Colonic mucosa (tissue), 4 donors: ENCODE measurements around the gene ITGB5. TPM values are rescaled to one million over a fixed set of nuclear protein-coding genes. Genes with fewer than 3 reads are reported as not detected.

Experiments
- DNase-seq: peaks from one replicate; pipeline ENCODE4 v3.0.0-alpha.2; 2020
- H3K27ac ChIP-seq: fragments of 200-600 bp; one replicate; pipeline ENCODE4 v1.8.0; 2021
- H3K27me3 ChIP-seq: fragments of 200-600 bp; one replicate; pipeline ENCODE4 v1.8.0; 2021
- H3K36me3 ChIP-seq: fragments of 200-600 bp; one replicate; pipeline ENCODE4 v1.8.0; 2021
- H3K4me1 ChIP-seq: fragments of 200-600 bp; one replicate; pipeline ENCODE4 v1.8.0; 2021; ENCODE audit warnings: mild to moderate bottlenecking
- H3K4me3 ChIP-seq: fragments of 200-600 bp; one replicate; pipeline ENCODE4 v1.8.0; 2021
- H3K9ac ChIP-seq, 2 donors: one replicate each; pipeline ENCODE4 v1.7.0; 2013; ENCODE audit warnings: control low read depth in 2 of 2, low read depth in 2 of 2, low read length in 2 of 2
- H3K9me3 ChIP-seq: fragments of 200-600 bp; one replicate; pipeline ENCODE4 v1.8.0; 2021
- intact Hi-C: fragments of 100-400 bp; cut with DNase I; formaldehyde crosslinking; loops from one replicate; pipeline ENCODE4 v1.14.1; 2022
- total RNA-seq, 2 donors: library from RNA; stranded (reverse); fragmentation: NEBNext Ultra II Directional in 1 of 2; extraction: Animal tissue kit (Norgen Biotek cat#: 25700) in 1 of 2; gene quantifications; one replicate each; pipeline ENCODE4 v1.2.1, GENCODE V29; 2021
- TF ChIP-seq, protein P1 (sequence below): fragments of 200-600 bp; IDR thresholded peaks from one replicate; pipeline ENCODE4 v1.8.0; 2022; ENCODE audit warnings: antibody characterized with exemption, mild to moderate bottlenecking
- donor health status: healthy.
- donor health status: DM: no; HTN: no; CAD: no.
- donor health status: DM: no; HTN: no; CAD: no.

The ITGB5 gene
- total RNA-seq, 2 donors from 2014 or later, result 74.4 to 74.8 TPM

DNA sequence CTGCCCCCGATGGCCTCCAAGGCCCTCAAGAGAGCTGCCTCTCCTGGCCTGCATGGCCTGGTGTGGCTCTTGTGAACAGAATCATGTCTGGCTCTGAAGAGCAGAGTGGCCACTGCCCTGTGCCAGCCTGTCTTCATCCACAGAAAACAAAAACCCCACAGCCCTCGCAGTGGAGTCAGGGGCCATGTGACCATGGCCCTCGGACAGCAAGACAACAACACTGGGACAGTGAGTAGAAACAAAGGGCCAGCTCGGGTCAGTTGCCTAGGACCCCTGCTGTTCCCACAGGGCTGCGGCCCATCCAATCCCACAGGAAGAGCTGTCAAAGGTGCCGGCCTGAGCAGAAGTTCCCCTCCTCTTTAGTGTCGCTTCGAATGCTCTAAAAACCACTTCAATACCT, 84.5 kb downstream of the ITGB5 start:
- no peaks in the 10 kb centered on the region for H3K4me1 ChIP-seq
- intact Hi-C loops, result no loop called here
- H3K27ac ChIP-seq, result no peak overlapping the region
- no peak overlapping the region for H3K9ac ChIP-seq
- H3K27me3 ChIP-seq, result no peaks in the 10 kb centered on the region
- no peak overlapping the region for H3K4me3 ChIP-seq
- H3K36me3 ChIP-seq, result no peaks in the 10 kb centered on the region
- TF ChIP-seq, protein P1, sequence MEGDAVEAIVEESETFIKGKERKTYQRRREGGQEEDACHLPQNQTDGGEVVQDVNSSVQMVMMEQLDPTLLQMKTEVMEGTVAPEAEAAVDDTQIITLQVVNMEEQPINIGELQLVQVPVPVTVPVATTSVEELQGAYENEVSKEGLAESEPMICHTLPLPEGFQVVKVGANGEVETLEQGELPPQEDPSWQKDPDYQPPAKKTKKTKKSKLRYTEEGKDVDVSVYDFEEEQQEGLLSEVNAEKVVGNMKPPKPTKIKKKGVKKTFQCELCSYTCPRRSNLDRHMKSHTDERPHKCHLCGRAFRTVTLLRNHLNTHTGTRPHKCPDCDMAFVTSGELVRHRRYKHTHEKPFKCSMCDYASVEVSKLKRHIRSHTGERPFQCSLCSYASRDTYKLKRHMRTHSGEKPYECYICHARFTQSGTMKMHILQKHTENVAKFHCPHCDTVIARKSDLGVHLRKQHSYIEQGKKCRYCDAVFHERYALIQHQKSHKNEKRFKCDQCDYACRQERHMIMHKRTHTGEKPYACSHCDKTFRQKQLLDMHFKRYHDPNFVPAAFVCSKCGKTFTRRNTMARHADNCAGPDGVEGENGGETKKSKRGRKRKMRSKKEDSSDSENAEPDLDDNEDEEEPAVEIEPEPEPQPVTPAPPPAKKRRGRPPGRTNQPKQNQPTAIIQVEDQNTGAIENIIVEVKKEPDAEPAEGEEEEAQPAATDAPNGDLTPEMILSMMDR, result no peak
- no peak for DNase-seq
- H3K9me3 ChIP-seq, result no peaks in the 10 kb centered on the region

DNA sequence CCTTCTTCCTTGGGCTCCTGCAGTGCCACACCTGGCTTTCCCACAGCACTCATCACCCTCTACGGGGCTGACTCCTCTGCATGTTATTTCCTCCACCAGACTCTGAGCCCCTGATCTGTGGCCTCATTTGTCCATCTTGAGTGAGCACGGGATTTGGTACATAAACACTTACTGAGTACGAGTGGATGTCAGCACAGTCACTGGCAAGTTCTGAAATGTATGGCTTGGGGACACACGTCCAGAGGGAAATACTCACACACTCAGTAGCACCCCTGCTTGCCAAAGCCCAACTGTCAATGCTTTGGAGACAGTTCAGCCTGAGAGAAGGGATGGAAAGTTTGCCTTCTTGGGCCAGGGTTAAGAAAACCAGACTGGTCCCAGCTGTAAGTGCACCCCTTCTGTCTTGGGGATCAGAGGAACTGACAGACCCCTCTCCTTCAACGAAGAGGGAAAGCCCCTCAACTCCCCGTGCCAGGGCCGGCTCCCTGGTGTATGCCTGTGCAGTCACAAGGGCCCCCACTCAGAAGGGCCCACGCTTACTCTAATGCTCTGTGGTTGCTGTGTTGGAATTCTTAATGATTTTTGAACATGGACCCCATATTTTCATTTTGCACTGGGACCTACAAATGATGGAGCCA, 85.0 kb downstream of the ITGB5 start:
- Histone ChIP-seq H3K9me3 (no peaks in the 10 kb centered on the region), H3K9ac (no peak overlapping the region), H3K27me3 (no peaks in the 10 kb centered on the region), H3K36me3 (no peaks in the 10 kb centered on the region), H3K4me3 (no peak overlapping the region), H3K4me1 (no peaks in the 10 kb centered on the region), H3K27ac (no peak overlapping the region)
- intact Hi-C loops, result no loop called here
- TF ChIP-seq, protein P1, result no peak
- DNase-seq, result no peak

DNA sequence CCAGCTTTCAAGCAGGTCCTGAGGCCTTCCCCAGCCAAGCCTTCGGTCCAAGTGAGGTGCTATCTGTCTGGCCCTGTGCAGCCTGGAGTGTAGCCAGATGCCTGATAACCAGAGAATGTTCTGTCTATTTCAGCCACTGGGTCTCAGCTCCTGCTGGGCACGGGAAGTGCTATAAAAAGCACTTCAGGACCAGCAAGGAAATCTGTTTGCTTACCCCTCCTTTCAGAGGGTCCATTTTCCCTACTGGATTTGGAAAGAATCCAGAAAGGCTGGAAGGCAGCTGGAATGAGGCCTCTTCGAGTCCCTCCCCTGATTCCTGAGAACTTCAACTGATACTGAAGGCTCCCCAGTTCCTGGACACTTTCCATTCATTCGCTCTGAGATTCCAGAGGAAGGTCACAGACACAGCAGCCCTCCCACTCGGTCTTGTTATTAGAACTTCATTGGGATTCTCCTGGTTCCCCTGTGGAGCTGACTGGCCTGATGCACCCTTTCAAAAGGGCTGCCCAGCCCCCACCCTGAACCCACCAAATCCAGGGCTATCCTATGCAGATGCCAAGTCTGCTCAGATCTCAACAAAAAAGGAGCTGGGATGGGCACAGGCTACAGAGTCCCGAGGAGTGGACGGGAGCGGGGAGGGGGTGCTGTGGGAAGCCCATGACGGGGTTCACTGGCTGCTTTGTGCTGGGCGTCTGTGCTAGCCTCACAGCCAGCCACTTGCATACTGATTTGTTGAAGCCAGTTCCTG, 86.5 kb downstream of the ITGB5 start:
- DNase-seq, result no peak
- H3K9ac ChIP-seq, result no peak overlapping the region
- no peak overlapping the region for H3K27ac ChIP-seq
- TF ChIP-seq, protein P1, result no peak
- no peaks in the 10 kb centered on the region for H3K27me3 ChIP-seq
- H3K4me3 ChIP-seq, result no peak overlapping the region
- intact Hi-C loops, result no loop called here
- H3K36me3 ChIP-seq, result no peaks in the 10 kb centered on the region
- no peaks in the 10 kb centered on the region for H3K4me1 ChIP-seq
- no peaks in the 10 kb centered on the region for H3K9me3 ChIP-seq

DNA sequence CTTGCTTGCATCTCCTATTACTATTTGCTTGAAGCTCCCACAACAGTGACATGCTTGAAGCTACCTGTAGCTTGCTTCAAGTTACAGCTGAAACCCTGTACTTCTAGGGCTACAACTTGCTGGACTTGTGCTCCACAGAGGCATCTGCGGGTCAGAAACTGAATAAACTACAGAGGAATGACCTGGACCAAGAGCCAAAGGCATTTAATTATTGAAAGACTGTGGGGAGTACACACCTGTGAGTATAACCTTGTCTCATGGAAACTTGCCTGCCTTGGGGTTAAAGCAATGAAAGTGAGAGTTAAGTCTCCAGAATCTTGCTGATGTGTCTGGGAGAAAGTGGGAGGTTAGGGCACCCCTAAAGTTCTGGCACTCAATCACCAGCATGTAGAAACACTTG, 87.1 kb downstream of the ITGB5 start:
- TF ChIP-seq, protein P1, result no peak
- Histone ChIP-seq H3K27ac (no peak overlapping the region), H3K4me1 (no peaks in the 10 kb centered on the region), H3K36me3 (no peaks in the 10 kb centered on the region), H3K9ac (no peak overlapping the region), H3K9me3 (no peaks in the 10 kb centered on the region), H3K4me3 (no peak overlapping the region), H3K27me3 (no peaks in the 10 kb centered on the region)
- no peak for DNase-seq
- intact Hi-C loops, result no loop called here

DNA sequence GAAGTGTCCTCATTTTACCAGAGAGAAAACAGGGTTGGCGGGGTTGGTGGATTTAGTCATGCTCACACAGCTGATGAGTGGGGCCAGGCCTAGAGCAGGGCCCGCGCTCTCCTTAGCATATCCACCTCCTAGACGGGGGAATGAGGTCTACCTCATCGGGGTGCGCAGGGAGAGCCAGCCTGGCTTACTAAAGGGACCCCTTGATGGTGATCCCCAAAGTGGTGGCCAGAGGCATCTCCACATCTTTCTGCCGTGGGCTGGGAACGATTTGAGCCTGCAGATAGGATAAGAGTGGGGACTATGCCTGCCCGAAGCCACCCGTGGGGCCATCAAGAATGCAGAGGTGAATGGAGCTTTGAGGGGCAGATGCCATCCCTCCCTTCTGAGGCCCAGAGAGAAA, 87.5 kb downstream of the ITGB5 start:
- TF ChIP-seq, protein P1, result no peak
- Histone ChIP-seq H3K9ac (no peak overlapping the region), H3K4me1 (no peaks in the 10 kb centered on the region), H3K27me3 (no peaks in the 10 kb centered on the region), H3K27ac (no peak overlapping the region), H3K36me3 (no peaks in the 10 kb centered on the region), H3K9me3 (no peaks in the 10 kb centered on the region), H3K4me3 (no peak overlapping the region)
- intact Hi-C loops, result no loop called here
- DNase-seq, result no peak
